Upper lobe of left lung (tissue), 4 donors: Measurements from ENCODE around the gene CACNA2D2.

ENCODE experiments used
- POLR2A ChIP-seq, 4 donors: fragments of 450-650 bp; IDR thresholded peaks; one replicate each; pipeline ENCODE4 v1.5.1; 2016 to 2017; ENCODE audit warnings: antibody characterized with exemption in 4 of 4, mild to moderate bottlenecking in 2 of 4
- POLR2AphosphoS5 ChIP-seq, 2 donors: sonication (generic); formaldehyde crosslinking; IDR thresholded peaks; one replicate each; pipeline ENCODE4 v1.5.1; 2017; ENCODE audit warnings: antibody characterized with exemption in 2 of 2
- TF ChIP-seq, protein P1 (sequence below), 6 experiments: fragments of 450-650 bp in 4 of 6; fragments of 200-600 bp in 2 of 6; sonication (generic) in 2 of 6; IDR thresholded peaks; one replicate each; pipeline ENCODE4 v1.5.1; 2016 to 2019; ENCODE audit warnings: antibody characterized with exemption in 6 of 6

GRCh38 chr3:50410185-50410584 is 93.2 kb downstream of the CACNA2D2 start:
- TF ChIP-seq, protein P1, sequence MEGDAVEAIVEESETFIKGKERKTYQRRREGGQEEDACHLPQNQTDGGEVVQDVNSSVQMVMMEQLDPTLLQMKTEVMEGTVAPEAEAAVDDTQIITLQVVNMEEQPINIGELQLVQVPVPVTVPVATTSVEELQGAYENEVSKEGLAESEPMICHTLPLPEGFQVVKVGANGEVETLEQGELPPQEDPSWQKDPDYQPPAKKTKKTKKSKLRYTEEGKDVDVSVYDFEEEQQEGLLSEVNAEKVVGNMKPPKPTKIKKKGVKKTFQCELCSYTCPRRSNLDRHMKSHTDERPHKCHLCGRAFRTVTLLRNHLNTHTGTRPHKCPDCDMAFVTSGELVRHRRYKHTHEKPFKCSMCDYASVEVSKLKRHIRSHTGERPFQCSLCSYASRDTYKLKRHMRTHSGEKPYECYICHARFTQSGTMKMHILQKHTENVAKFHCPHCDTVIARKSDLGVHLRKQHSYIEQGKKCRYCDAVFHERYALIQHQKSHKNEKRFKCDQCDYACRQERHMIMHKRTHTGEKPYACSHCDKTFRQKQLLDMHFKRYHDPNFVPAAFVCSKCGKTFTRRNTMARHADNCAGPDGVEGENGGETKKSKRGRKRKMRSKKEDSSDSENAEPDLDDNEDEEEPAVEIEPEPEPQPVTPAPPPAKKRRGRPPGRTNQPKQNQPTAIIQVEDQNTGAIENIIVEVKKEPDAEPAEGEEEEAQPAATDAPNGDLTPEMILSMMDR (IDR thresholded peaks at IDR 0.05), result no peak
- TF ChIP-seq POLR2A (IDR thresholded peaks at IDR 0.05) (no peak), POLR2AphosphoS5 (IDR thresholded peaks at IDR 0.05) (no peak)
